NCI-H2029 treated with DMSO at 0.1 percent for 48 hours (cell line): ENCODE results near the gene DLX4.

ENCODE experiments used
- DNase-seq: peaks from one replicate; lab custom pipeline; 2025; lab: John Stamatoyannopoulos, UW

Gene DLX4

GRCh38 chr17:49969134-49969759 lies at the start of gene DLX4:
Gene DLX4 (plus strand): TSS chr17:49969190. CDS start chr17:49969469, 279 bp downstream.
- DNase-seq: no peak

- no peak for DNase-seq
Measured at GRCh38 chr17:49920030-49920769, 48.8 kb upstream of the DLX4 start.

DNA sequence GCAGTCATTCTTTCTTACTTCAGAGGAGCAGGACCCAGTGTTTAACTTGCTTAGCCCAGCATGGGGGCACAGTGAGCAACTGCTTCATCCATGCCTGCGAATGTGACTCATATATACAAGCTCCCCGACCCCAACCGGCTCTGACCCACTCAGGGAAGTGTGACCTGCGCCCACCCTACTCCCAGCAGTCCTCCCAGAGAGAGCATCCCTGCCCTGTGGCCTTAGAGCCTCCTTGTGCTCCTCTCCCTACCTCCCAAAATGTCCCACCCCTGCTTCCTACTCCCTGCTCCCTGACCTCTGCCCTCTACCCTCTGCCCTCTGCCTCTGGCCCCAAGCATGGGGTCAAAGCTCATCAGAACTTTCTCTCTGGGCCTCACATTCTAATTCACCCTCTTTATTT lies 46.9 kb upstream of the DLX4 start:
- no peak for DNase-seq

DNA sequence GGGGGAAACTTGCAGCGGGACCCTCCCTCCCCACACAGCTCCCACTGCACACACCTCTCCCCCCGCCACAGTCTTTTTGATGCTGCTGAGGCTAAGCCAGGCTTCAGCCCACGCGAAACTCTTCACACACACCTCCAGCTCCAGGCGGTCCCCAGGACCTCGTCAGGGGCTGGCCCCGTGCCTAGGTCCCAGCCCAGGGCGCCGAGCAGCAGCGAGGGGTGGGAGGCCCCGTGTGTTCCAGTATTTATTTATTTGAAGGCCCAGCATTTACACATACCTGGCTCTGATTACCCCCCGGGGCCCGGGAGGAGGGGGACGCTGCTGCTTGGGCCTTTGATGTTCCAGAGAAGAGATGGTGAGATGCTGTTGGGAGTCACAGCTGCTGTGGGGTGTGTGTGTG lies 44.9 kb upstream of the DLX4 start:
- no peak for DNase-seq

DNA sequence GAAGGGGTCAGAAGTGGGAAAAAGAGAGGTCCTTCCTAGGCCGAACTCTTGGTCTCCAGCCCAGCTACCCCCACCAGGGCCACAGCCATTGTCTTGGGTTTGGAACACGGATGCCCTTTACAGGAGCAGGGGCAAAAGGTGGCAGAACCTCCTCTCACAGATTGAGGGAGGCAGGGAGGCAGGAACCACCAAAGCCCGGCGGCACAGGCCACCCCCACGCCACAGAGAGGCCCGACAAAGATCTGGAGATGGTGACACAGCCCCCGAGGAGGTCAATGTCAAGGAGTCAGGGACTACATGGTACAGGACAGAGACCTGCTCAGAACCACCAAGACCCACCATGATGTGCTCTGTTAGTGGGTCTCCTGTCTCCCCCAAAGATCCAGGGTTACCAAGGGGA lies 44.4 kb upstream of the DLX4 start:
- DNase-seq: no peak

- DNase-seq: no peak
Measured at GRCh38 chr17:49925921-49926320, 43.1 kb upstream of the DLX4 start.

GRCh38 chr17:49926886-49927285 lies 42.1 kb upstream of the DLX4 start:
- DNase-seq: no peak

GRCh38 chr17:49928126-49928800 lies 40.7 kb upstream of the DLX4 start:
- no peak for DNase-seq

DNA sequence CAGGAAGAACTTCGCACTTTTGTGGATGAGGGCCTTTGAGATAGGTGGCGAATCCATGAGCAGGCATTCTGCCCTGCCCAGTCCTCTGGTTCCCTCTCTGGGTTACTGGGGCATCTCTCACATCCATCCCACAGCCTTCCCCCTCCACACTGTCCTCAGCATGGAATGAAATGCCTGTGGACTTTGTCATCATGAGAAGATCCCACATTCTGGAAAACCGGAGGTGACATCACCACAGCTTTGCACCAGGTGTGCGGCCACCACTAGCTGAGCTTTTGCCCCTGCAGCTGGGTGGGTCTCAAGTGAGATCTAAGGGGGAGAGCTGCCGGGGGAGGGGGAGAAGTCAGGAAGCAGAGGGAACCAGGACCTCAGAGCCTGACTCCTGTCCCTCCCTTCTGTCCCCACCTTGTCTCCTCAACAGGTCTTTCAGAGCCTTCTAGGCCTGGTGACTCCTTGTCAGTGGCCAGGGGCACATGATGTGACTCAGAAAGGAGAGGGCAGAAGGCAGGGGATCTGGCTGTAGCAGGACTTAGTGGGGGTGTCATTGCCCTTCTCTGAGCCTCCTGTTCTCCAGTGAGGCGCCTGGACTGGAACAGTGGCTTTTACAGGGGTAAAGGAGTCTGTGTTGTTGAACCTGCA lies 40.0 kb upstream of the DLX4 start:
- no peak for DNase-seq

DNA sequence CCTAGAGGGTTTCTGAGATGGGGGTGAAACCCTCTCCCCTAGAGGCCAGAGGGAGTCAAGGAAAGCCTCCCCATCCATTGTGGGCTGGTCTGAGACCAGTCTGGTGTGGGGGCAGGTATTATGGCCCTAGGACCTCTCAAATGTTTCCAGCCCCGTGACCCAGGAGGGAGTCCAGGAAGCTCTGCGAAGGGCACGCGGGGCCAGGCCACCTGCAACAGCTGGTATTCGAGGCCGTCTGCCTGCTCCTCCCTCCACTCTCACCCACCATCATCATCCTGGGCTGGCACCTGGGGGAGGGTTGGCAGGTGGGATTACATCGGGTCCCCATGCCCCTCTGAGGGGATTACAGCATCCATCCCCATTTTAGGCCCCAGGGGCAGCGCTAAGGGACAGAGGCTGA lies 38.1 kb upstream of the DLX4 start:
- no peak for DNase-seq

DNA sequence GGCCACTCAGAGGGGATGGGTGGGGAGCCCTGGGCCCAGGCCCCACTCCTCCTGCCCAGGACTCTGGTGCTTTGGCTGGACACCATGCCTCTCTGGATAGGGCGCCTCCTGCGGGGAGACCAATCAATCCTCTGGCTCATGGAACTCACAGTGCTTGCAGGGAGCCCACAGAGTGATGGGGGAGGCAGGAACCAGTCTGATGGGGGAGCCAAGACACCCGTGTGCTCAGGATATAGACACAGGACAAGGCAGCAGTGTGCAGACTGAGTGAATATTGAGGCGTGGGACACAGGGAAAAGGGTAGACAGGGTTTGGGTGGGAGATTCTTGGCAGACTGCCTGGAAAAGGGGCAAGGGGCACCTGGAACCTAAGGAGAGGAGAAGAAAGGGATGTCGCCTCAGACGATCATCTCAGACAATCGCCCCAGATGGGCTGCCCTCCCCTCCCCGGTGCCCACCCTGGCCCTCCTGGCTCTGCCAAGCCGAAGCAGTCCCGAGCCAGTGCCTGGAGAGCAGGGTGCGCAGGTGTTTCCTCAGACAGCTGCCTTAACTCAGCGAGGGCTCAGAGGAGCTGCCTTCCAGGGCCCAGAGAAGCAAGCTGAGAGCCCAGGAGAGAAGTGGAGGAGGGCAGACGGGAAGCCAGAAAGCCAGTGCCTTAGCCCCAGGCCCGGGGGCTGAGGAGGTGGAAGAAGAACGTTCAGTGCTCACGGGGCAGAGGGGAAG lies 37.4 kb upstream of the DLX4 start:
- no peak for DNase-seq

DNA sequence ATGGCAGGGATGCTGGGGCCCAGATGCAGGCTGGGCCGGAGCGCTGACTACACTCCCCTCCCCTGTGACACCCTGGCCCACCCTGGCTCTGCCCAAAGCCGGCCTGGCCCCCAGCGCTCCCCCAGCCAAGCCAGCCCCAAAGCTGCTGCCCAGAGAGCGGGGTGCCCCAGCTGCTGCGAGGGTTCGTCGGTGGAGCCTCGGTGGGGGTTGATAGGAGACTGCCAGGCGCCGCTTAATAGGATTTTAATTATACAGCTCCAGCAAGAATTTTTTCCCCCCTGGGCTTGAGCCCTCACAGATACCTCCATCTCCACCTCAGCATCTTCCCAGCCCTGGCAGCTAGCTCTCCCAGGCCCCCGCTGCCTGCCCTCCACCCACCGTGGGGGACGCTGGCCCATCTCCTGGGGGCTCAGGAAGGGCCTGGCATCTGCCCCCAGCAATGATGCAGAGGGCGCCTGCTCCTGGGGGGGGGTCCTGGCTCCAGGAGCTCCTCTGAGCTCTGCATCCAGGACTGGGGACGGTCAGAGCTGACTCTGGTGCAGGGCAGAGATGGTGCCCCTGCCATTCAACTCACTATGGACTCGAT lies 36.8 kb upstream of the DLX4 start:
- DNase-seq: no peak

GRCh38 chr17:49932901-49933300 lies 36.1 kb upstream of the DLX4 start:
- no peak for DNase-seq

DNA sequence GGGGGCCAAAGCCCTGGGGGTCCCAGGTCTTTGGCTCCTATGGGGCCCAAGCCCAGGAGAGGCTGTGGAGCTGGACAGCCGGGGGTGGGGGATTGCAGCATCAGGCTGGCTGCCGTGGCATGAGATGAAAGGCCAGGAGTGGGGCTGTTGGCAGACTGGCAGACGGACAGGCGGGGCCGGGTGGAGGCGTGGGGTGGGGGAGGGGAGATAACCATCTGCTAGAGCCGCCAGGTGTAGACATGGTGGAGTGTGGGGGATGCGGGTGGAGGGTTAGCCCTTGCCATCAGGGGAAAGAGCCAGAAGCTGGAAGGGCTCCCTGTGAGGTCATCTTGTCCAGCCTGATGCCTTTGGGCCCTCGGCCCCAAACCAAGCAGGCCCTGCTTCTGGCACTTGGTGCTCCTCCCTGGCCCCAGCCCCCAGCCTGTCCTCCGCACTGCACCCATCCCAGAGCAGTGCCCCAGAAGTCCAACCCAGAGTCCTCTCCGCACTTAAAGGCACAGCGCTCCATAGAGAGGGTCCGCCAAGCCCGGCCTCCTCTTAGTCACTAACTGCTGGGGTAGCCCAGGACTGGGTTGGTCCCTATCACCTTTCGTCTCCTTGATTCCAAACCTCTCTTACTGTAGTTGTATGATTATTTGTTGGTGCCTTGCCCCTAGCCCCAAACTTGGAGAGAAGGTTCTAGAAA lies 33.3 kb upstream of the DLX4 start:
- no peak for DNase-seq

DNA sequence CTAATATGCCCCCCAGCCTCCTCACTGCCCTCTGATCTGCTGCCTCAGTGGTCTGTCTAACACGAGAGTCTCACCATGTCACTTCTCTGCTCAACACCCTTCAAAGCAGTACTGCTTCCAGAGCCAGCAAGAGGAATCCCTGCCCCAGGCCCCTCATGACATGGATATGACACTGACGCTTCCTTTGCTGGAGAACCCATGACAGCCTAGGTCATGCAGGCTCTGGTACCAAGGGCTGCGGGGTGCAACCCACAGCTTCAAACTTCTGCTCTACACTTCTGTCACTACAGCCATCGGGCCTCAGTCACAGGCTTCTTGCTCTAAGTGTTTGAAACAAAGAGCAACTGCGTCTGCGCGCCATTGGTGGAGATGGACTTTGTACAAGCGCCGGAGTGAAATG lies 32.6 kb upstream of the DLX4 start:
- DNase-seq: no peak

GRCh38 chr17:49939318-49939717 lies 29.7 kb upstream of the DLX4 start:
- no peak for DNase-seq

DNA sequence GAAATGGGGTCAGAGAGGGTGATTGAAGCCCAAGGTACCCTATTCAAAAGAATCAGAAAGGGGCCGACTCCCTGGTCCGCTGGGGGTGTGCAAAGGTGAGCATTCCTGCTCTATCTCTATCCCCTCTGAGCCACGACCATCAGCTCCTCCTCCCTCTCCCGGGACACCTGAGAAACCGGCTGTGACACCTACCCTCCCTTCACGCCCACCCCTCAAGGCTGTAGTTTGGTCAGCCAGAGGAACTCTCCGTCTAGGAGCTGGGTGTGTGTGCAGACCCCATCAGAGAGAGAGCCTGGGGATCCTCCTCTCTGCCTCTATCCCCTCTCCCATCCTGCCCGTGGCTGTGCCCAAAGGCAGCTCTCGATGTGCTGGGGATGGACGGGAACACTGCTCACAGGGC lies 27.6 kb upstream of the DLX4 start:
- no peak for DNase-seq

DNA sequence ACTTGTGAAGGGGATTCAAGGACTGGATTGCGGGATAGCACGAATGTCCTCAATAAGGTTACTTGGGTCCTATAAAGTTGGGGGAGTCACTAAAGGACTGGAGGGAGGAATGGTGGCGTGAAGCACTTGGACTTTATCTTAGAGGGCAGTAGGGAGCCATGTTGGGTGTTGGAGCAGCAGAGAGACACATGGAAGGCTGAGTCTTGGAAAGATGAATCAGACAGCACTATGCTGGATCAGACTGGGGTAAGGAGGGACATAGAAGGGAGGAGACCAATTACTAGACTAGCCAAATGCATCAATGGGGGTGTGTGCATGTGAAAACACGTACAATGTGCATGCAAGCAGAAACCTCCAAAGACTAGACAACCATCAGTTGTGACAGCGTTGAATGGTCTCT lies 26.0 kb upstream of the DLX4 start:
- no peak for DNase-seq

DNA sequence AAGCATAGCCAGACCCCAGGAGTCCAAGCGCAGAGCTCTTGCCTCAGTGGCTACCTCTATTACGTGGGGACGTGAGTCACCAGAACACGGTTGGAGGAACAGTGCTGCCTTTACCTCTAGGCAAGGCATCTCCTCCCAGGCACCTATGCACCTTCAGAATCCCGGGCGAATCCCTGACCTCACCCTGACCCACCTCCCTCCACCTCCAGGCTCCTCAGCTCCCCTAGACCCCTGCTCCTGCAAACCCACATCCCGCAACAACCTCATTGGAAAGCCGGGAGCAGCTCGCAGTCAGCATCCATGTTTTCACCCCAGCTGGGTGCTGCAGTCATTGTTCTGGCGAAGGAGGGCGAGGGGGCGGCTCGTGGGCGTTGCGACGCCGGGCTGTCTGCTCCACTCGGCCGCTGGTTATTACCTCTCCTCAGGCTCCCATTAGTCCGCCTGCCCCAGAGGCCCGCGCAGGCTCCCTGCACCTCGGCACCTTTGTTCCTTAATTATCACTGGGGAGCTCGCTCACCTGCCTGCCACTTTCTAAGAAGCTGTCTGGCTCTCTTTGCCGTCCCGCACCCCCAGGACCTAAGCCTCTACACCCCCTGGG lies 24.6 kb upstream of the DLX4 start:
- DNase-seq: no peak

GRCh38 chr17:49946208-49946607 lies 22.8 kb upstream of the DLX4 start:
- no peak for DNase-seq
